Keratinocyte (primary cell): ENCODE measurements around the gene PLB1. TPM values are rescaled to one million over a fixed set of nuclear protein-coding genes. Genes with fewer than 3 reads are reported as not detected.

Source experiments
- DNase-seq: peaks from one replicate; pipeline ENCODE4 v3.0.0-alpha.2; 2011; ENCODE audit warnings: low read depth, missing footprints, low spot score
- FAIRE-seq: peaks from 2 replicates; lab custom pipeline; 2011; peaks lifted over from hg19 to GRCh38; lab: Jason Lieb, UNC
- H2AFZ ChIP-seq: 2 replicates; pipeline ENCODE4 v1.6.0; 2012; ENCODE audit warnings: low read length, control low read depth, inconsistent platforms; ENCODE audit not compliant: control insufficient read depth
- H3K27ac ChIP-seq: 2 replicates; pipeline ENCODE4 v1.5.1; 2011; ENCODE audit warnings: low read length; ENCODE audit not compliant: control insufficient read depth, insufficient read depth
- H3K27me3 ChIP-seq: 3 replicates; pipeline ENCODE4 v1.6.0; 2011; ENCODE audit warnings: low read length; ENCODE audit not compliant: control insufficient read depth, insufficient read depth; ENCODE audit errors: extremely low read depth
- H3K36me3 ChIP-seq, 2 experiments: 2 replicates in 1 of 2; 3 replicates in 1 of 2; pipeline ENCODE4 v1.5.1; 2011; ENCODE audit warnings: low read length in 2 of 2, mild to moderate bottlenecking in 1 of 2; ENCODE audit not compliant: control insufficient read depth in 2 of 2, insufficient read depth in 2 of 2; ENCODE audit errors: extremely low read depth in 1 of 2
- H3K4me1 ChIP-seq: 3 replicates; pipeline ENCODE4 v1.5.1; 2011; ENCODE audit warnings: low read length; ENCODE audit not compliant: control insufficient read depth, insufficient read depth; ENCODE audit errors: extremely low read depth
- H3K4me2 ChIP-seq: 3 replicates; pipeline ENCODE4 v1.6.0; 2011; ENCODE audit warnings: low read depth, low read length; ENCODE audit not compliant: control insufficient read depth, insufficient read depth; ENCODE audit errors: extremely low read depth
- H3K4me3 ChIP-seq, 3 experiments: fragments of 200-600 bp in 1 of 3; sonication (generic) in 1 of 3; 2 replicates in 2 of 3; 3 replicates in 1 of 3; pipeline ENCODE4 v1.5.1; 2011 to 2016; ENCODE audit warnings: low read length in 3 of 3, mild to moderate bottlenecking in 3 of 3, control low read depth in 2 of 3, inconsistent platforms in 1 of 3, low read depth in 1 of 3, mixed read lengths in 1 of 3, mixed run types in 1 of 3, moderate library complexity in 1 of 3; ENCODE audit not compliant: control insufficient read depth in 2 of 3, insufficient read depth in 2 of 3; ENCODE audit errors: extremely low read depth in 1 of 3
- H3K79me2 ChIP-seq: 2 replicates; pipeline ENCODE4 v1.6.0; 2012; ENCODE audit warnings: low read length; ENCODE audit not compliant: control insufficient read depth, insufficient read depth
- H3K9ac ChIP-seq: 3 replicates; pipeline ENCODE4 v1.6.0; 2011; ENCODE audit warnings: low read length; ENCODE audit not compliant: control insufficient read depth, insufficient read depth; ENCODE audit errors: extremely low read depth
- H3K9me1 ChIP-seq: 3 replicates; pipeline ENCODE4 v1.6.0; 2011; ENCODE audit warnings: low read length; ENCODE audit not compliant: control insufficient read depth, insufficient read depth; ENCODE audit errors: extremely low read depth
- H3K9me3 ChIP-seq: 2 replicates; pipeline ENCODE4 v1.5.1; 2012; ENCODE audit warnings: low read depth, low read length; ENCODE audit not compliant: control insufficient read depth
- H4K20me1 ChIP-seq: 3 replicates; pipeline ENCODE4 v1.6.0; 2011; ENCODE audit warnings: low read length; ENCODE audit not compliant: control insufficient read depth, insufficient read depth; ENCODE audit errors: extremely low read depth
- CTCF ChIP-seq, 3 experiments: IDR thresholded peaks in 1 of 3; conservative IDR thresholded peaks in 1 of 3; optimal IDR thresholded peaks in 1 of 3; 2 replicates in 2 of 3; 3 replicates in 1 of 3; pipeline versions ENCODE3 to v1.5.1; 2011; ENCODE audit warnings: low read length in 3 of 3, mild to moderate bottlenecking in 3 of 3, moderate library complexity in 2 of 3, control low read depth in 1 of 3, inconsistent platforms in 1 of 3; ENCODE audit not compliant: insufficient read depth in 2 of 3; ENCODE audit errors: extremely low read depth in 1 of 3
- EZH2 ChIP-seq: IDR thresholded peaks from one replicate; pipeline ENCODE4 v1.6.1; 2012; ENCODE audit warnings: inconsistent platforms, mild to moderate bottlenecking, low read length, moderate library complexity
- dilution Hi-C: fragments of 300-500 bp; cut with MboI; formaldehyde crosslinking; loops from one replicate; pipeline ENCODE4 v1.7.0; 2020; ENCODE audit warnings: low sequenced_read_pairs; ENCODE audit not compliant: extremely low pct_ligation_motif_present
- polyA plus RNA-seq, 5 experiments: library from polyadenylated mRNA; depleted of rRNA in 3 of 5; stranded (reverse) in 3 of 5; stranded (forward) in 1 of 5; unstranded in 1 of 5; fragments of >200 nt; gene quantifications; 1 replicate in 1 of 5; 2 replicates in 3 of 5; 3 replicates in 1 of 5; pipeline versions ENCODE4 v1.2.1 to v1.2.3, GENCODE V29; 2011 to 2012; ENCODE audit warnings: missing spikeins in 2 of 5, low read depth in 1 of 5, low replicate concordance in 1 of 5

PLB1 gene
- polyA plus RNA-seq, 1 donor (not counting 4 experiments of a cell fraction or from before 2014, with no cell fraction given) = 6.7 TPM

DNA sequence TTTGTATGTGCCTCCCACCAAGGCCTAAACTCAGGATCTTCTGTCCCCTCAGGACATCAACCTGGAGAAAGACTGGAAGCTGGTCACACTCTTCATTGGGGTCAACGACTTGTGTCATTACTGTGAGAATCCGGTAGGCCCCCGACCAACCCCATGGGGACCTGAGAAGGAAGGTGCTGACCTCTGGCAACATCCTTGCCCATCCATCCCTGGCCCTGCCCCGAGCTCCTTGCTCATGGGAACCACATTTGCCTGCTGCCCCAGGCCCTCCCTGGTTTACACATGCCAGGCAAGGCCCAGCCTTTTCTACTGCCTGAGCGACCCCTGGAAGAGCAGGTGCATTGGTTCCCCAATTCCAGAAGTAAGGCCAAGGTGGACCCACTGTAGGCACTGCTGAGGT, 130.5 kb downstream of the PLB1 start:
- Histone ChIP-seq H3K79me2 (no peaks in the 10 kb centered on the region), H3K9me1 (no peaks in the 10 kb centered on the region), H3K27ac (no peak overlapping the region), H3K9ac (no peak overlapping the region), H3K9me3 (no peaks in the 10 kb centered on the region), H3K27me3 (no peaks in the 10 kb centered on the region), H3K4me3 (no peak overlapping the region), H4K20me1 (no peaks in the 10 kb centered on the region), H3K4me1 (peaks cover 13% of the 10 kb centered on the region), H3K4me2 (no peak overlapping the region), H2AFZ (no peak overlapping the region), H3K36me3 (no peaks in the 10 kb centered on the region)
- dilution Hi-C loops = no loop called here
- TF ChIP-seq EZH2 = no peak
- TF ChIP-seq CTCF (optimal IDR thresholded peaks at IDR 0.05 in 1 of 3, IDR thresholded peaks at IDR 0.05 in 1 of 3, conservative IDR thresholded peaks at IDR 0.05 in 1 of 3; ENCODE audit: extremely low read depth in 1 of 3, insufficient read depth in 2 of 3, low read length in 3 of 3) = no peak
- FAIRE-seq (no peak), DNase-seq (no peak)

DNA sequence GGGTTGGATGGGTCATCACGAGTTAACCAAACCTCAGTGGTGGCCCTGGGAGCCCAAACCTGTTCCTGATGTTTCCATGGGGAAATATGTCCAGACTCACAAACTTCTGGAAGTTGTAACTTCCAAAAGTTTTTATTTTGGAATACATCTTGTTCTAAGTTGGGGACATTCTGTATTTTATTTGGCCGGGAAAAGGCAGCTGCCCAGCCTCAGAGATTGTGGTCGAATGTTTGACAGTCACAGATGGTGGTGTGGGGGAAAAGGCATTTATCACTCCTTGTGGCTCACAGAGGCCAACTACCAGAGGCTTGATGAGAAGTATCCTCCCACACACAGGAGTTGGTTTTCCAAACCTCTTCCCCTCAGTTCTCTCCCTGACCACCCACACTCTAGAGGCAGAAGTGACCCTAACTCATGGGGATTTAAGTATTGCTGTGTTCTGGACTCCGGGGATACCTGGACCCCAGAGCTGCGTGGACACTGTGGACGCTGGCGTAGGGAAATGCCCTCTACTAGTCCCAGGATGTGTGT, 131.1 kb downstream of the PLB1 start:
- no peak for DNase-seq
- Histone ChIP-seq H3K79me2 (no peaks in the 10 kb centered on the region), H2AFZ (no peak overlapping the region), H3K27me3 (no peaks in the 10 kb centered on the region), H3K4me2 (no peak overlapping the region), H3K36me3 (no peaks in the 10 kb centered on the region), H3K4me1 (peaks cover 7% of the 10 kb centered on the region), H3K9me1 (no peaks in the 10 kb centered on the region), H4K20me1 (no peaks in the 10 kb centered on the region), H3K9ac (no peak overlapping the region), H3K27ac (no peak overlapping the region), H3K4me3 (no peak overlapping the region), H3K9me3 (no peaks in the 10 kb centered on the region)
- dilution Hi-C loops = no loop called here
- FAIRE-seq = no peak
- TF ChIP-seq CTCF (optimal IDR thresholded peaks at IDR 0.05 in 1 of 3, IDR thresholded peaks at IDR 0.05 in 1 of 3, conservative IDR thresholded peaks at IDR 0.05 in 1 of 3; ENCODE audit: extremely low read depth in 1 of 3, insufficient read depth in 2 of 3, low read length in 3 of 3) = no peak
- TF ChIP-seq EZH2 = no peak
